Pancreas (tissue), 10 donors: ENCODE data around the gene POLD1. TPM values are rescaled to one million over a fixed set of nuclear protein-coding genes. Genes with fewer than 3 reads are reported as not detected.

ENCODE experiments used
- ATAC-seq, 4 donors: fragments of 200-7000 bp; cut with Tn5 transposase; one replicate each; pipeline versions ENCODE4 v1.8.0 to v1.9.1; 2020; ENCODE audit warnings: mild to moderate bottlenecking in 4 of 4, moderate library complexity in 4 of 4
- DNase-seq, 6 donors: peaks; one replicate each; pipeline ENCODE4 v3.0.0-alpha.2; 2020
- FAIRE-seq: peaks from 2 replicates; lab custom pipeline; 2012; peaks lifted over from hg19 to GRCh38; lab: Jason Lieb, UNC
- H3K27ac ChIP-seq, 4 donors: fragments of 200-600 bp; sonication (generic); 1 replicate in 3 of 4; 2 replicates in 1 of 4; pipeline versions ENCODE4 v1.5.0 to v1.8.0; 2020
- H3K27me3 ChIP-seq, 4 donors: fragments of 200-600 bp; one replicate each; pipeline ENCODE4 v1.8.0; 2021
- H3K36me3 ChIP-seq, 3 donors: fragments of 200-600 bp; sonication (generic) in 1 of 3; one replicate each; pipeline versions ENCODE4 v1.5.0 to v1.8.0; 2020 to 2021
- H3K4me1 ChIP-seq, 3 donors: fragments of 200-600 bp; one replicate each; pipeline ENCODE4 v1.8.0; 2021
- H3K4me3 ChIP-seq, 4 donors: fragments of 200-600 bp; sonication (generic) in 2 of 4; one replicate each; pipeline versions ENCODE4 v1.5.0 to v1.8.0; 2020 to 2021
- H3K9me3 ChIP-seq, 4 donors: fragments of 200-600 bp; one replicate each; pipeline ENCODE4 v1.8.0; 2021
- whole genome bisulfite sequencing, 2 donors: extraction: QIAGEN DNeasy Blood & Tissue Kit; methylation state at CpG; one replicate each; pipeline ENCODE4 v1.1.7; 2013; 5-methylcytosine and 5-hydroxymethylcytosine counted together
- intact Hi-C, 3 donors: fragments of 100-400 bp; cut with DNase I; formaldehyde crosslinking; loops; one replicate each; pipeline versions ENCODE4 v1.11.1 to v1.14.2; 2022
- polyA plus RNA-seq, 2 donors: library from polyadenylated mRNA; stranded (reverse); fragments of 200-250 nt; gene quantifications; one replicate each; pipeline ENCODE4 v1.2.3, GENCODE V29; 2013
- total RNA-seq, 6 donors: library from RNA; stranded (reverse); fragmentation: NEBNext Ultra II Directional in 4 of 6; extraction: Animal tissue kit (Norgen Biotek cat#: 25700) in 4 of 6; gene quantifications; one replicate each; pipeline versions ENCODE4 v1.2.1 to v1.2.4, GENCODE V29; 2021 to 2023
- TF ChIP-seq, protein P1 (sequence below), 4 donors: fragments of 200-600 bp; sonication (generic) in 3 of 4; IDR thresholded peaks; one replicate each; pipeline versions ENCODE4 v1.5.0 to v1.8.0; 2021; ENCODE audit warnings: antibody characterized with exemption in 4 of 4
- donor health status: healthy with polysubstance abuse.
- donor health status: DM: no; HTN: no; CAD: no; lungs with moderate emphysema.
- donor health status: DM: no; HTN: no; CAD: no.
- donor health status: control.
- donor health status: control.
- donor health status: Bipolar disorder and iron deficiency.
- donor health status: DM: yes; HTN: yes; CAD: no.
- donor health status: DM: no; HTN: no; CAD: no.
- donor health status: DM: no; HTN: no; CAD: no.
- donor health status: DM: yes; HTN: yes; CAD: no.

POLD1 gene
- total and polyA plus RNA-seq, 8 donors, result 9.5 to 45.5 (median 13.7) TPM

DNA sequence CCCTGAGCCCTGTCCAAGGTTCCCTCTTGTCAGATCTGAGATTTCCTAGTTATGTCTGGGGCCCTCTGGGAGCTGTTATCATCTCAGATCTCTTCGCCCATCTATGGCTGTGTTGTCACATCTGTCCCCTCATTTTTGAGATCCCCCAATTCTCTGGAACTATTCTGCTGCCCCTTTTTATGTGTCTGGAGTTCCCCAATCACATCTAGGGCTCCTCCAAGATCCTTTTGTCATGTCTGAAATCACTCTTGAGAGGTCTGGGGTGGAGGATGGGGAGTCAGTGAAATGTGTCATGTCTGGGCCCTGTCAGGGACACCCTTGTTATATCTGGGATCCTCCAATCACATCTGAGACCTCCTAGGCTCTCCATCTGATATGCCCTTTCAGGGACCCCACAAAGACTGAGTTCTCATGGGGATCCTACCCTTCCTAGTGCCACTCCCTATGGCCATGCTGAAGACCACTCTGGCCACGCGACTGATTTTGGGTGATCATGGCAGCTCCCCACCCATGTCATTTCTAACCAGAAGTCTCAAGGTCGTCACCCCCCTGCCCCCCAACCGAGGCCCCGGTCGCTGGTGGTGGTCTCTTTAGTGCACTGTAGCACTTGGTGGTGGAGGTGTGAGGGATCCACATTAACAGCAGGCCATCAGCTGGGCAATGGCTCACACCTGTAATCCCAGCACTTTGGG is 44.8 kb downstream of the POLD1 start:
- no peak for FAIRE-seq
- no peak for DNase-seq
- no peak for ATAC-seq
- no peak overlapping the region for H3K27ac ChIP-seq
- H3K9me3 ChIP-seq, result no peaks in the 10 kb centered on the region
- H3K4me3 ChIP-seq, result no peak overlapping the region
- WGBS, 2 donors, result 61 to 77% methylated on average over 7 of the region's 7 CpGs
- H3K4me1 ChIP-seq, result peaks cover 0 to 9% (median 3%) of the 10 kb centered on the region in 3 donors
- no peaks in the 10 kb centered on the region for H3K36me3 ChIP-seq
- H3K27me3 ChIP-seq, result no peaks in the 10 kb centered on the region
- TF ChIP-seq, protein P1, sequence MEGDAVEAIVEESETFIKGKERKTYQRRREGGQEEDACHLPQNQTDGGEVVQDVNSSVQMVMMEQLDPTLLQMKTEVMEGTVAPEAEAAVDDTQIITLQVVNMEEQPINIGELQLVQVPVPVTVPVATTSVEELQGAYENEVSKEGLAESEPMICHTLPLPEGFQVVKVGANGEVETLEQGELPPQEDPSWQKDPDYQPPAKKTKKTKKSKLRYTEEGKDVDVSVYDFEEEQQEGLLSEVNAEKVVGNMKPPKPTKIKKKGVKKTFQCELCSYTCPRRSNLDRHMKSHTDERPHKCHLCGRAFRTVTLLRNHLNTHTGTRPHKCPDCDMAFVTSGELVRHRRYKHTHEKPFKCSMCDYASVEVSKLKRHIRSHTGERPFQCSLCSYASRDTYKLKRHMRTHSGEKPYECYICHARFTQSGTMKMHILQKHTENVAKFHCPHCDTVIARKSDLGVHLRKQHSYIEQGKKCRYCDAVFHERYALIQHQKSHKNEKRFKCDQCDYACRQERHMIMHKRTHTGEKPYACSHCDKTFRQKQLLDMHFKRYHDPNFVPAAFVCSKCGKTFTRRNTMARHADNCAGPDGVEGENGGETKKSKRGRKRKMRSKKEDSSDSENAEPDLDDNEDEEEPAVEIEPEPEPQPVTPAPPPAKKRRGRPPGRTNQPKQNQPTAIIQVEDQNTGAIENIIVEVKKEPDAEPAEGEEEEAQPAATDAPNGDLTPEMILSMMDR (IDR thresholded peaks at IDR 0.05), result no peak
- intact Hi-C loops, result no loop called here

DNA sequence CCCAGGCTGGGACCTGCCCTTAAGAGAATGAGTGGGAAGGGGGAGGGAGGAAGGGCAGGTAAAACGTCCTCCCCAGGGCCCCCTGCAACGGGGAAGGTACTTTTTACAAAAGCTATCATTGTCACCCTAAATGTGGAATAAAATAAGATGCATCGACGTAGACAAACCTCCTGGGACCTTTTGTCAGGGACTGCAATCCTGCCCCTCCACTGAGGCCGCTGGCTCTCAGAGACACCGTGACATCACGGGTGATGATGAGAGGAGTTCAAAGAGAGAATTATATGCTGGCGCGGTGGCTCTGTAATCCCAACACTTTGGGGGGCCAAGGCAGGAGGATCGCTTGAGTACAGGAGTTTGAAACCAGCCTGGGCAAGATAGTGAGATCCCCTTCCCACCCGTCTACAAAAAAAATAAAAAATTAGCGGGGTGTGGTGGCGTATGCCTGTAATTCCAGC is 46.8 kb downstream of the POLD1 start:
- intact Hi-C loops, result no loop called here
- ATAC-seq, result no peak
- Histone ChIP-seq H3K27ac (peak overlapping the region in 2 of 4 donors; percentile 79 to 81), H3K9me3 (no peaks in the 10 kb centered on the region), H3K27me3 (no peaks in the 10 kb centered on the region), H3K4me3 (peak overlapping the region; percentile 44 to 67 (median 56)), H3K4me1 (peaks cover 0 to 9% (median 3%) of the 10 kb centered on the region in 3 donors), H3K36me3 (no peaks in the 10 kb centered on the region)
- 39 to 43% methylated on average over 13 of the region's 13 CpGs for WGBS, 2 donors
- TF ChIP-seq, protein P1 (IDR thresholded peaks at IDR 0.05), result no peak
- FAIRE-seq, result no peak
- no peak for DNase-seq

DNA sequence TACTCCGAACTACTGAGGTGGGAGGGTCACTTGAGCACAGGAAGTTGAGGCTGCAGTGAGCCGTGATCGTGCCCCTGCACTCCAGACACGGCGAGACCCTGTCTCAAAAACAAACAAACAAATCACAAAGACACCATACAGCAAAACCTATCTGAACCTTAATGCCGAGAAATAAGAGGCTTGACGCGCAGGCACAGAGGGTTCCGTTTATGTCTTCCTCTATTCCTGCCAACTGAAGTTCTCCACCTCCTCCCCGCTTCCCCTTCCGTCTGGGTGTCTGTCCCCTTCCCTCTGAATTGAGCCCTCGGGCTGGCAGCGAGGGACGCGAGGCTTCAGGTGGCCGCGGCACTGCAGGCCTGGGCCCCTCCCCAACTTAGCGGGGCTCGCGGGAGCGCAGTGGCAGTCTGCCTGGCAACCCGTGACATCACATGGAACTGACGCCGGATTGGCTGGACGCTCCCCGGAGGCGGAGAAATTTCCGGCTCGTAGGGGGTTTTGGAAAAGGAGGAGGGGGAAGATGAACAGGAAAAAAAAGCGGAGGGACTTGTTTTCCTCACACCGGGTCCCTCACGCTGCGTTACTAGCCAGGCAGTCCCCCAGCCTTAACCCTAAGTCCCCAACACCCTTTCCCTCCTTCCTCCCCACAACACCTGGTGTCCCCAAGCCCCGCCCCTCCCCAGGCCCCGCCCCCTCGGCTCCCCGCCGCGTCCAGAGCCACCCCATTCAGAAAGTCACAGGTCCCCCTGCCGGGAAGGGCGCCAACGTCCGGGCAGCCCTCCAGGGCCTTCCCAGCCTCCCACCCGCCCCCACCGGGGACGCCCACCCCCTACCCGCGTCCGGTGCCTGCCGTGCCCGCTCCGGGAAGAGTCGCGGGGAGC is 47.4 kb downstream of the POLD1 start:
- 2 to 5% methylated on average over 38 to 54 of the region's 54 CpGs for WGBS, 2 donors
- H3K9me3 ChIP-seq, result no peaks in the 10 kb centered on the region
- H3K36me3 ChIP-seq, result no peaks in the 10 kb centered on the region
- intact Hi-C loops, result no loop called here
- H3K27ac ChIP-seq, result peak overlapping the region in 3 of 4 donors; percentile 31 to 81 (median 79)
- peaks cover 0 to 9% (median 3%) of the 10 kb centered on the region in 3 donors for H3K4me1 ChIP-seq
- no peaks in the 10 kb centered on the region for H3K27me3 ChIP-seq
- FAIRE-seq, result no peak
- H3K4me3 ChIP-seq, result peak overlapping the region; percentile 44 to 67 (median 56)
- DNase-seq, result peak; percentile 77 to 93 (median 88)
- TF ChIP-seq, protein P1 (IDR thresholded peaks at IDR 0.05), result no peak
- ATAC-seq, result peak; percentile 88 to 97 (median 94)

DNA sequence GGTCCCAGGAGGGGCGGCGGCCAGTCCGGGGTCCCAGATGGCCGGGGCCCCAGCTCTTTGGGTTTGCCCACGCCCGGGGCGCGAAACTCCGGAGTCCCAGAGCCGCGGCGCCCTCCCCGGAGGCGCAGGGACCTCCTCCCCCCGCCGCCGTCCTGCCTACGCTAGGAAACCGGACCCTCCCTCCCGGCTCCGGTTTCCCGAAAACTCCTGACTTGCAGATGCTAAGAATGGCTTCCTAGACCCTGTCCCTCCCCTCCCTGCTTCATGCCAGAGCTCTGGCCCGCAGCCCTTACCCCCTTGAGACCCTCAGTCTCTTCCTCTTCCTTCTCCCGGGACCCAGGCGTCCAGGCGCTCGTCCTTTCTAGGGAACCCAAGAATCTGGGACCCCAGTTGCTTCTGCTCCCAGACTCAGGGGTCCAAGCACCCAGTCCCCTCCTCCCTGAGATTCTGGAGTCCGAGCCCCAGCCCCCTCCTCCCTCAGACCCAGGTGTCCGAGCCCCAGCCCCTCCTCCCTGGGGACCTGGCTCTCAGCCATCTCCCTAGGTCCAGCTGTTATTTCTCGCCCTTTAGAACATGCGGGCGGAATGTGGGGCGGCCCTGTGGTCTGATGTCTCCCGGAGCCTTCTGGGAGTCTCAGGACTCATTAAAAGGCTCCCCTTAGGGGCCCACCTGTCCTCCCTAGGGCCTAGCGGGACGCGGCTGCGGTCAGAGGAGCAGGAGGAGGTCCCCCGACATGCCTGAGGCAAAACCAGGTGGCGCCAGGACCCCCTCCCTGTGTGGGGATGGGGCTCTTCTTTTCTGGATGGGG is 48.3 kb downstream of the POLD1 start, which contains the start of gene MYBPC2:
MYBPC2 (plus strand) TSS at position 672 of the 808 bp plus-strand sequence; CDS start at position 734, 62 bp downstream.
- peak; percentile 17 to 30 (median 27) for ATAC-seq
- peak in 5 of 6 donors; percentile 18 to 65 (median 47) for DNase-seq
- H3K9me3 ChIP-seq, result no peaks in the 10 kb centered on the region
- peak within 1 kb of the TSS; percentile 44 to 67 (median 56) for H3K4me3 ChIP-seq
- H3K36me3 ChIP-seq, result no peaks in the 10 kb centered on the region
- FAIRE-seq, result no peak
- TF ChIP-seq, protein P1 (IDR thresholded peaks at IDR 0.05), result no peak
- peaks cover 0 to 9% (median 3%) of the 10 kb centered on the region in 3 donors for H3K4me1 ChIP-seq
- WGBS, 2 donors, result 5 to 10% methylated on average over 28 to 40 of the region's 40 CpGs
- intact Hi-C loops, result no loop called here
- peak within 1 kb of the TSS in 3 of 4 donors; percentile 31 to 81 (median 79) for H3K27ac ChIP-seq
- H3K27me3 ChIP-seq, result no peaks in the 10 kb centered on the region
